GM12878 (cell line): ENCODE data around the gene FAM193B. TPM values are rescaled to one million over a fixed set of nuclear protein-coding genes. Genes with fewer than 3 reads are reported as not detected.

Experiments used
- BCL3 ChIP-seq: IDR thresholded peaks from 2 replicates; pipeline ENCODE4 v1.6.1; 2011; ENCODE audit warnings: borderline replicate concordance, low read depth, mild to moderate bottlenecking, moderate library complexity, low read length; ENCODE audit not compliant: insufficient read depth, poor library complexity, severe bottlenecking
- BMI1 ChIP-seq: fragments of 450-650 bp; IDR thresholded peaks from 2 replicates; pipeline ENCODE4 v1.6.1; 2016; ENCODE audit warnings: mild to moderate bottlenecking, moderate library complexity, borderline replicate concordance
- CBFB ChIP-seq: IDR thresholded peaks from 2 replicates; pipeline ENCODE4 v1.6.1; 2016; ENCODE audit warnings: antibody characterized with exemption, low read depth
- CBX5 ChIP-seq: sonication (generic); IDR thresholded peaks from 2 replicates; pipeline ENCODE4 v1.6.1; 2016; ENCODE audit warnings: low read depth, moderate library complexity, mild to moderate bottlenecking, inconsistent platforms
- CEBPB ChIP-seq, 2 experiments: fragments of 150-350 bp in 1 of 2; IDR thresholded peaks; 2 replicates each; pipeline ENCODE4 v1.6.1; 2012 to 2014; ENCODE audit warnings: low read depth in 2 of 2, low read length in 2 of 2, borderline replicate concordance in 1 of 2, inconsistent platforms in 1 of 2
- CHD2 ChIP-seq: IDR thresholded peaks from 2 replicates; pipeline ENCODE4 v1.6.1; 2011; ENCODE audit warnings: low read depth, low read length, improper control_type of control experiment, borderline replicate concordance
- CREB1 ChIP-seq: IDR thresholded peaks from 2 replicates; pipeline ENCODE4 v1.6.1; 2012; ENCODE audit warnings: low read depth, mild to moderate bottlenecking, inconsistent platforms
- CREM ChIP-seq: IDR thresholded peaks from 2 replicates; pipeline ENCODE4 v1.6.1; 2014; ENCODE audit warnings: antibody characterized with exemption, low read depth
- E2F4 ChIP-seq: IDR thresholded peaks from 2 replicates; pipeline ENCODE4 v1.6.1; 2012; ENCODE audit warnings: low read depth, low read length, improper control_type of control experiment
- IKZF1 ChIP-seq: fragments of 450-650 bp; conservative IDR thresholded peaks from 2 replicates; pipeline ENCODE4 v1.6.1; 2017; ENCODE audit warnings: antibody characterized with exemption, mild to moderate bottlenecking
- KLF5 ChIP-seq: fragments of 450-650 bp; IDR thresholded peaks from 2 replicates; pipeline ENCODE4 v1.6.1; 2014; ENCODE audit warnings: mild to moderate bottlenecking; ENCODE audit not compliant: partially characterized antibody
- MXI1 ChIP-seq: fragments of 150-350 bp; IDR thresholded peaks from 2 replicates; pipeline ENCODE4 v1.6.1; 2011; ENCODE audit warnings: low read depth, mild to moderate bottlenecking, inconsistent platforms, low read length, improper control_type of control experiment
- NBN ChIP-seq: fragments of 450-650 bp; IDR thresholded peaks from 2 replicates; pipeline ENCODE4 v1.6.1; 2016
- NFYB ChIP-seq: IDR thresholded peaks from 2 replicates; pipeline ENCODE4 v1.6.1; 2011; ENCODE audit warnings: low read depth, mild to moderate bottlenecking, low read length, improper control_type of control experiment, moderate library complexity; ENCODE audit not compliant: insufficient read depth
- NR2F1 ChIP-seq: fragments of 450-650 bp; conservative IDR thresholded peaks from 2 replicates; pipeline ENCODE4 v1.6.1; 2017; ENCODE audit warnings: mild to moderate bottlenecking
- PAX5 ChIP-seq: IDR thresholded peaks from 2 replicates; pipeline ENCODE4 v1.6.1; 2011; ENCODE audit warnings: low read depth, low read length, borderline replicate concordance
- RBBP5 ChIP-seq: fragments of 200-600 bp; sonication (generic); conservative IDR thresholded peaks from 2 replicates; pipeline ENCODE4 v1.6.1; 2016
- RELA ChIP-seq: fragments of 450-650 bp; IDR thresholded peaks from 2 replicates; pipeline ENCODE4 v1.8.0; 2014; ENCODE audit warnings: borderline replicate concordance; ENCODE audit not compliant: partially characterized antibody
- RUNX3 ChIP-seq: IDR thresholded peaks from 2 replicates; pipeline ENCODE4 v1.6.1; 2012; ENCODE audit warnings: low read length, inconsistent platforms
- SIX5 ChIP-seq: IDR thresholded peaks from 2 replicates; pipeline ENCODE4 v1.6.1; 2011; ENCODE audit warnings: mild to moderate bottlenecking, low read depth, low read length, moderate library complexity; ENCODE audit not compliant: severe bottlenecking
- SMAD5 ChIP-seq: IDR thresholded peaks from 2 replicates; pipeline ENCODE4 v1.6.1; 2016; ENCODE audit warnings: antibody characterized with exemption, low read depth
- SMARCA5 ChIP-seq: fragments of 450-650 bp; IDR thresholded peaks from 2 replicates; pipeline ENCODE4 v1.6.1; 2017; ENCODE audit warnings: mild to moderate bottlenecking
- SPI1 ChIP-seq: IDR thresholded peaks from 2 replicates; pipeline ENCODE4 v1.6.1; 2011; ENCODE audit warnings: low read depth, mild to moderate bottlenecking, low read length, moderate library complexity, borderline replicate concordance; ENCODE audit not compliant: insufficient read depth
- STAT1 ChIP-seq: fragments of 450-650 bp; conservative IDR thresholded peaks from 2 replicates; pipeline ENCODE4 v1.6.1; 2014; ENCODE audit warnings: antibody characterized with exemption, mild to moderate bottlenecking
- TCF12 ChIP-seq: IDR thresholded peaks from 2 replicates; pipeline ENCODE4 v1.6.1; 2011; ENCODE audit warnings: low read depth, mild to moderate bottlenecking, low read length
- YY1 ChIP-seq: IDR thresholded peaks from 2 replicates; pipeline ENCODE4 v1.6.1; 2011; ENCODE audit warnings: low read depth, mild to moderate bottlenecking, low read length
- ZNF217 ChIP-seq: fragments of 450-650 bp; IDR thresholded peaks from 2 replicates; pipeline ENCODE4 v1.6.1; 2017; ENCODE audit warnings: antibody characterized with exemption, mild to moderate bottlenecking
- polyA plus RNA-seq, 11 experiments: library from polyadenylated mRNA; depleted of rRNA in 4 of 11; unstranded in 6 of 11; stranded (reverse) in 5 of 11; fragments of >200 nt; fragmentation: Nextera tagmentation in 4 of 11; fragmentation: Illumina TruSeq in 1 of 11; extraction: Ambion mirVana in 4 of 11; extraction: Trizol in 1 of 11; gene quantifications; 1 replicate in 1 of 11; 2 replicates in 10 of 11; pipeline versions ENCODE4 v1.2.1 to v1.2.3, GENCODE V29; 2011 to 2016; ENCODE audit warnings: inconsistent platforms in 2 of 11, missing spikeins in 2 of 11, low read depth in 1 of 11
- total RNA-seq, 4 experiments: library from RNA; depleted of rRNA in 3 of 4; stranded (reverse); fragments of >200 nt in 3 of 4; fragmentation: Illumina TruSeq in 1 of 4; extraction: Trizol in 1 of 4; gene quantifications; 2 replicates each; pipeline versions ENCODE4 v1.2.1 to v1.2.3, GENCODE V29; 2013 to 2021
- TF ChIP-seq, protein P1 (sequence below): fragments of 450-650 bp; conservative IDR thresholded peaks from 2 replicates; pipeline ENCODE4 v1.6.1; 2017; ENCODE audit warnings: mild to moderate bottlenecking, moderate library complexity

The FAM193B gene
- total and polyA plus RNA-seq, 10 of the 15 experiments (the other 5 are each of a cell fraction or from before 2014, with no cell fraction given), result 3.3 to 47.0 (median 25.1) TPM

DNA sequence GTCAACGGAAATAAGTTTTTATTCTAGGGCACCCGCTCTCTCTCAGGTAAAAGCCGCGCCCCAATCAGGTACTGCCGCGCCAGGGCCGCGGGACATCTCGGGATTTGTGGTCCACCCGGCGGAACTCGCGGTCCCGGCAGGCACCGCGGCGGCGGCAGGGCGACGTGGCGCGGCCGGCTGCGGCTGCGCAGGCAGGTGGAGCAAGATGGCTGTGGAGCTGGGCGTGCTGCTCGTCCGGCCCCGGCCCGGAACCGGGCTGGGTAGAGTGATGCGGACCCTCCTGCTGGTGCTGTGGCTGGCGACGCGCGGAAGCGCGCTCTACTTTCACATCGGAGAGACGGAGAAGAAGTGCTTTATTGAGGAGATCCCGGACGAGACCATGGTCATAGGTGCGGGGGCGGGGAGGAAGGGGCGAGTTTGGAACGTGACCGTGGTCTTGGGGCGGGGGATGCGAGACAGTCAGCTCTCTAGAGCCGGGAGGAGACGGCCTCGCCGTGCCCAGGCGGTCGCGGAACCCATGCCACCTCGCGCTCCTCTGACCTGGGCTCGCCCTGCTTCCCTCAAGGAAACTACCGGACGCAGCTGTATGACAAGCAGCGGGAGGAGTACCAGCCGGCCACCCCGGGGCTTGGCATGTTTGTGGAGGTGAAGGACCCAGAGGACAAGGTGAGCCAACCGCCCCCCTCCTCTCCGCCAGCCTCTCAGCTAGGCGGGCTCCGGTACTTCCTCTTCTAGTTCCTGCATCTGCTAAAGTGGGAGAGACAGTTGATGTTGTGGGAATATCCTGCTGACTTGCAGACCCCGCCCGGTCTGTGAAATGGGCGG, 37.9 kb upstream of the FAM193B start, which contains the start of gene TMED9 (continued):
- peak; percentile 97 for TF ChIP-seq YY1
- TF ChIP-seq CBFB, result peak; percentile 27; the same call in 1 of the 2 replicates
- TF ChIP-seq KLF5, result peak; percentile 24
- TF ChIP-seq SMAD5, result peak; percentile 75; the same call in 1 of the 2 replicates
- TF ChIP-seq, protein P1, sequence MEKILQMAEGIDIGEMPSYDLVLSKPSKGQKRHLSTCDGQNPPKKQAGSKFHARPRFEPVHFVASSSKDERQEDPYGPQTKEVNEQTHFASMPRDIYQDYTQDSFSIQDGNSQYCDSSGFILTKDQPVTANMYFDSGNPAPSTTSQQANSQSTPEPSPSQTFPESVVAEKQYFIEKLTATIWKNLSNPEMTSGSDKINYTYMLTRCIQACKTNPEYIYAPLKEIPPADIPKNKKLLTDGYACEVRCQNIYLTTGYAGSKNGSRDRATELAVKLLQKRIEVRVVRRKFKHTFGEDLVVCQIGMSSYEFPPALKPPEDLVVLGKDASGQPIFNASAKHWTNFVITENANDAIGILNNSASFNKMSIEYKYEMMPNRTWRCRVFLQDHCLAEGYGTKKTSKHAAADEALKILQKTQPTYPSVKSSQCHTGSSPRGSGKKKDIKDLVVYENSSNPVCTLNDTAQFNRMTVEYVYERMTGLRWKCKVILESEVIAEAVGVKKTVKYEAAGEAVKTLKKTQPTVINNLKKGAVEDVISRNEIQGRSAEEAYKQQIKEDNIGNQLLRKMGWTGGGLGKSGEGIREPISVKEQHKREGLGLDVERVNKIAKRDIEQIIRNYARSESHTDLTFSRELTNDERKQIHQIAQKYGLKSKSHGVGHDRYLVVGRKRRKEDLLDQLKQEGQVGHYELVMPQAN, result peak; percentile 71; the same call in 1 of the 2 replicates
- no peak for TF ChIP-seq CEBPB (IDR thresholded peaks at IDR 0.05; ENCODE audit: borderline replicate concordance in 1 of 2, low read depth in 2 of 2, low read length in 2 of 2)
- peak; percentile 82 for TF ChIP-seq CREB1
- no peak for TF ChIP-seq BMI1
- TF ChIP-seq RBBP5, result no peak
- 0 out of 2 replicates have a peak, but pooled peaks have one; percentile 16 for TF ChIP-seq NR2F1
- TF ChIP-seq E2F4, result 0 out of 2 replicates have a peak, but pooled peaks have one; percentile 63
- no peak for TF ChIP-seq CBX5
- TF ChIP-seq SIX5, result peak; percentile 88
- TF ChIP-seq CHD2, result peak; percentile 69; the same call in 1 of the 2 replicates
- no peak for TF ChIP-seq SMARCA5
- TF ChIP-seq SPI1, result peak; percentile 14; the same call in 1 of the 2 replicates
- peak; percentile 63; the same call in 1 of the 2 replicates for TF ChIP-seq NFYB
- TF ChIP-seq CREM, result peak; percentile 62
- peak; percentile 21; the same call in 1 of the 2 replicates for TF ChIP-seq TCF12
- TF ChIP-seq RELA, result peak; percentile 44
- TF ChIP-seq STAT1, result 0 out of 2 replicates have a peak, but pooled peaks have one; percentile 73
- 0 out of 2 replicates have a peak, but pooled peaks have one; percentile 13 for TF ChIP-seq MXI1
- TF ChIP-seq RUNX3, result peak; percentile 76
- no peak for TF ChIP-seq BCL3
- TF ChIP-seq ZNF217, result no peak
- peak; percentile 95 for TF ChIP-seq IKZF1
- TF ChIP-seq PAX5, result peak; percentile 34; the same call in 1 of the 2 replicates
- TF ChIP-seq NBN, result 0 out of 2 replicates have a peak, but pooled peaks have one; percentile 21
